H1 (cell line): ENCODE results near the gene CALHM2. TPM values are rescaled to one million over a fixed set of nuclear protein-coding genes. Genes with fewer than 3 reads are reported as not detected.

Source experiments
- TAF7 ChIP-seq: optimal IDR thresholded peaks from 2 replicates; pipeline ENCODE3; 2011; ENCODE audit warnings: low read depth, mild to moderate bottlenecking, inconsistent platforms, low read length, moderate library complexity, borderline replicate concordance
- polyA plus RNA-seq, 7 experiments: library from polyadenylated mRNA; depleted of rRNA in 3 of 7; stranded (reverse) in 5 of 7; unstranded in 2 of 7; fragments of >200 nt in 5 of 7; fragments of 200-250 nt in 2 of 7; gene quantifications; 1 replicate in 5 of 7; 2 replicates in 1 of 7; 4 replicates in 1 of 7; pipeline versions ENCODE4 v1.2.1 to v1.2.3, GENCODE V29; 2011 to 2013; ENCODE audit warnings: missing spikeins in 2 of 7, mixed read lengths in 2 of 7
- total RNA-seq: library from RNA; stranded (reverse); fragmentation: NEBNext Ultra II Directional; extraction: Animal tissue kit (Norgen Biotek cat#: 25700); gene quantifications from 2 replicates; pipeline ENCODE4 v1.2.1, GENCODE V29; 2021

CALHM2 gene
- total and polyA plus RNA-seq, 2 of the 8 experiments (the other 6 are each of a cell fraction or from before 2014, with no cell fraction given), result 1.2 to 2.4 TPM

DNA sequence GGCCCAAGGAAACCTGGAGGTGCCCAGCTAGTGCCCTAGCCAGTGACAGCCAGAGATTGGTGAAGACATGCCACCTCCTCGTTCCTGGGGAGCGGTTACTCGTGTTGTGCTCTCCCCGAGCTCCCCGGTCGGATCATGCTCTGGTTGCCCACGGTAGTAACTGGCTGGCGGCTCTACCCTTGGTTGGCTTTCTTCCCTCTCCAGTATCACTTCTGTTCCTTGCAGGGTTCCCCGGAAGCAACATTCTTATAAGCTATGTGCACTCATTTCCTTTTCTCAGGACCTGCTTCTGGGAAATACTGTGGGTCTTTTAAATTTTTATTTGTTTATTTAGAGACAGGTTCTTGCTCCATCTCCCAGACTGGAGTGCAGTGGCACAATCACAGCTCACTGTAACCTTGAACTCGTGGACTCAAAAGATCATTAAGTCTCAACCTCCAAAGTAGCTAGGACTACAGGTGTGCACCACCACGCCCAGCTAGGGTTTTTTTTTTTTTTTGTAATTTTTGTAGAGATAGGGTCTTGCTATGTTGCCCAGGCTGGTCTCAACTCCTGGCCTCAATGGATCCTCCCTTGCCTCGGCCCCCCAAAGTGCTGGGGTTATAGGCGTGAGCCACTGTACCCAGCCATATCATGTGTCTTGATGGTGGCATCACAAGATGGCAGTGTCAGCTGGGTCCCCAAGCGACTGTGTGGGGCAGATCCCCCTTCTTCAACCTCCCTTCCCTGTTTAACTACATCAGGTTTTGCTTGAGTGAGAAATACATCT is 13.4 kb upstream of the CALHM2 start (continued):
- no peak for TF ChIP-seq TAF7
